Colon (tissue), 2 donors: ENCODE data around the gene RAMAC.
"Not testable (repeated sequence)": the region's sequence is repeated elsewhere in the genome, so short reads cannot be mapped to it uniquely, and the experiment has no call there.

ENCODE experiments used
- FAIRE-seq: peaks from 2 replicates; lab custom pipeline; 2012; peaks lifted over from hg19 to GRCh38; lab: Jason Lieb, UNC
- donor health status: control.
- donor health status: control.

The RAMAC gene

DNA sequence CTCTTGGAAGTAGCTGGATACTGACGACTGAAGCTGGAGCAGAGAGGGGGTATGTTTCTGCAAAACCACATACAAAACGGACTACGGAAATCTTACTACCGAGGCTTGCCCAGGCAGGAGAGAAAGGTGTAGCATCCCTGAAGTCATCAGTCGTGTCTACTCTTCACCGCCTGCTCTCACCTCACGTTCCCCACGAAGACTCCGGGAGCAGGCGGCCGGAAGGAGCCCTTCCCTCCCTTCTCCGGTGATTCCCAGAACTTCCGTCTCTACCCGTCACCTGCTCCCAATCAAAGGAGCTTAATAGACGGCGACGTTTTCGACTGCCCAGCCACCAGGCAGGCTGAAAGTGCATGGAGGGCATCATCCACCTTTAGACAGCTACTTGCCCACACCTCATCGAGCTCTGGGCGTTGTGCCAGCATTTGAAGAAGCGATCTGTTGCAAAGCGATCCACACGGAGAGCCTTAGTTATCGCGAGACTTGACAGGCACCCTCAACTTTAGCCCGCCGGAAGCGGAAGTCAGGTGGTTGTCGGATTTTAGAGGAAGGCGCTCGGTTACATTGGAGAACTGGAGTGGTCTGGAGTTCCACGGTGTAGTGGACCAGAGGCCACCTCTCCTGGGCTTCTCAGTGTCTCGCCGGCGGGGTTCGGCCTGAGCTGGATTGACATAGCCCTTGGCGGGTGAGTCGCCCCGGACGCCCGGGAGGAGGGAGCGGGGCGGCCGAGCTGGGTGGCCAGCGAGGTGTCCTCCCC is at the start of gene RAMAC:
RAMAC (plus strand) TSS at position 523 of the 754 bp plus-strand sequence. CDS start 2,809 bp downstream, outside the sequence.
- no peak for FAIRE-seq

DNA sequence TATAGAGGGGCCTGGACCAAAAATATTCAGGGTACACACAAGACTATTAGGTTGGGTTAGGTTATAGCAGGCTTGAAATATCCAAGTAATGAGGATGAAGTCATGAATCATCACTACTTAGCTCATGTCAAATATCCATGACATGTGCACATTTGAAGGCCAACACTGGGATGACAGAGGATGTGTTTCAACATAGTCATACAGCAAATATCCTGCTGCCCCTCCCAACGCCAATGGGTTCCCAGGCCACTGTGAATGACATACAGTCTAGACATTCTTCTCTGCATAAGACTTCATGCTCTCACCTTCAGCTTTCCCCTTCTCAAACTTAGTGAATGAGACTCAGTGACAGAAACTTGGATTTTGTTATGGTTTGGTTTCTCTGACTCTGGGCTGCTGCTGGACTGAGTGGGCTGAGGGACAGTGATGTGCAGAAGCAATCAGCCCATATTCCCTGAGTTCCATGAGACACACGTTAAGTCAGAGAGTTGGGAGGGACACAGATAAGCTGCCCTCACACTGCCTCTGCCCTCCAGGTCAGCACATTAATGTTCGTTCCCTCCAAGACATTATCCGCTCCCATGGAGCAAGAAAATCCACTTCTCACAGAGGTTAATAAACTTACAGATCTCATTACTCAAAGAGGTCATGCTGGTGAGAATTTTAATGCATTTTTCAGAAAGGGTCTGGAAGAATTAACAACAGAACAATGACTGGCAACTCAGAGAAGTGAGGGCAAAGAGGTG is 48.9 kb upstream of the RAMAC start:
- no peak for FAIRE-seq

DNA sequence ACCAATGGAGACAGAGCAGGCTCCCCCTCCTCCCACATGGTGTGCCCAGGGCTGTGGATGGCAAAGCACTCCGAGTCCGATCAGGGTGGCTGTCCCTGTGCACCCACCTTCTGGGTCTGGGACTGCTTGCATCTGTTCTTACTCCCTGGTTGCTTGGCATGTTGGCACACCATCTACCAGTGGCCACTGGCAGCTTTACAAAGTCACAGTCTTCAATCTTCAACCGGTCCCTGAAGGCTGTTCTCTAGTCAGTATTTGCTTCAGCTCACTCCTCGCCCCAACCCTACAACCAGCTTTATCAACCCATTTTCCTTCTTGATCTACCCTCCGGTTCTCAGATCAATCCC is 48.3 kb upstream of the RAMAC start:
- FAIRE-seq = no peak

DNA sequence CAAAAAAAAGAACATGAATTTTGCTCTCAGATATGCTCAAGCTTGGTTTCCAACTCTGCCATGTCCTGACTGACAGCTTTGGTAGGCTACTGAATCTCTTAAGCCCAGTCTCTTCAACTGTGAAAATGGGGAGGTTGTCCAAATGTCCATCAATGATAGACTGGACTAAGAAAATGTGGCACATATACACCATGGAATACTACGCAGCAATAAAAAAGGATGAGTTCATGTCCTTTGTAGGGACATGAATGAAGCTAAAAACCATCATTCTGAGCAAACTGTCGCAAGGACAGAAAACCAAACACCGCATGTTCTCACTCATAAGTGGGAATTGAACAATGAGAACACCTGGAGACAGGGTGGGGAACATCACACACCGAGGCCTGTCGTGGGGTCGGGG is 46.3 kb upstream of the RAMAC start:
- not testable (repeated sequence) for FAIRE-seq

DNA sequence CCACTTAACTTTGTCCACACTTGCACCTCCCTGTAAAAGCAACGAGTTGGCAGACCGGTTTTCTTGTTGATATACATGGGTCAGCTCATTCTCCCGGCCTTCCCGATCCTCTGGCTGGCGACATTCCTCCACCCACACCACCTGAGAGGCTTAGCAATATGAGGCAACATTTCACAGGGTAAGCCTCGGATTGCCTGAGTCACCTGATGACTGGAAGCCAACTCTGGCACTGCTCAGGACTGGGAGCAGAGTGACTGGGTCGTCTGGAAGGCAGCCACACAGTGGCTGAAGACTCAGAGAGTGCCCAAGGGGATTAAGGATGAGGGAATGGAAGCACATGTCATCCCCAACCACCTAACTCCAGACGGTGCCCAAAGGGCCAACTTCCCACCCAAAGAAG is 43.3 kb upstream of the RAMAC start:
- no peak for FAIRE-seq

GRCh38 chr15:82943176-82943575 is 42.8 kb upstream of the RAMAC start:
- FAIRE-seq = no peak

DNA sequence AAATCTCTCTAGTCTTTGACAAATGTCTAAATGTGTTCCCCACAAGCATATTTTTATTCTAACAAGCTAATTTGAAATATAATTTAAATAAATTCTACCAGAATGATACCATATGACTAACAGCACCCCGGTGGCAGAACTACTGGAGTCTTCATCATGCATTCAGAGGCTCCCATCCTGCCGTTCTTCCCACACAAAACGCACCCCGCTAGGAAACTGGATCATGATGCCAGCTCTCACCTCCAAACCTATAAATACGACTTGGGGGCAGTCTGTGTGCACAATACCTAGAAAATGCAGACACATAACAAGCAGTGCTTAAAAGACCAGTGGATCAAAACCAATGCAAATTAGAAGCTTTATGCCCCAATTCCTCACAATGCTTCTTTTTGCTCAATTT is 42.0 kb upstream of the RAMAC start:
- no peak for FAIRE-seq

DNA sequence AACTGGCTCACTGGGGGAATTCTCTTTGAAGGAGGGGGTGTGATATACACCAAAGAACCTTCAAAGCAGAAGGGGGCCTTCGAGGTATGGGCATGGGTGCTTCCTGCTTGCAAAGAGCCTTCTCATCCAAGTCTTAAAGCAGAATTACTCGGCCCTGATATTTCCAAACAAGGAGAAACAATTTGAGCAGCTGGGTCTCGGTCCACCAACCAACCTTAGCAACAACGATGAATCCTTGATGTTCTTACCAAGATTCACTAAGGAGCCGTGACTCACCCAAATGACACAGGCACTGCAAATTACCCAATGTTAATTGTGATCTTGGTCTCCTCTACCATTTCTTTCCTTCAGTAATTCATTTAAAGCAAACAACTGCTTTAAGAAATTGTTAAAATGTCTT is 41.2 kb upstream of the RAMAC start:
- FAIRE-seq = no peak

DNA sequence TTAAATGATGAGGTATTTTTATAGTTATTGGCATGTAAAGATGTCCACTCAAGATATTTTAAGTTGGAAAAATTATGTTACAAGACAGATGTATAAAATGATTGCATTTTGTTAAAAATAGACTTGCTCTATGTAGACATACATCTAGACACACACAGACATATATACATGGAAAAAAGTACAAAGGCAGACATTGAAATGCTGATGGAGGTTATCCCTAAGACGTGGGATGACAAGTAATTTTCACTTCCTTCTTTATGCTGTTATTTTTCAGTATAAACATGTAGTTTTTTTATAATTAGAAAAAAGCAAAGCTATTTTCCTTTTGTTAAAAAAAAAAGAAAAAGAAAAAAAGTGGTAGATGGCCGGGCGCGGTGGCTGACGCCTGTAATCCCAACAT is 40.7 kb upstream of the RAMAC start:
- no peak for FAIRE-seq

DNA sequence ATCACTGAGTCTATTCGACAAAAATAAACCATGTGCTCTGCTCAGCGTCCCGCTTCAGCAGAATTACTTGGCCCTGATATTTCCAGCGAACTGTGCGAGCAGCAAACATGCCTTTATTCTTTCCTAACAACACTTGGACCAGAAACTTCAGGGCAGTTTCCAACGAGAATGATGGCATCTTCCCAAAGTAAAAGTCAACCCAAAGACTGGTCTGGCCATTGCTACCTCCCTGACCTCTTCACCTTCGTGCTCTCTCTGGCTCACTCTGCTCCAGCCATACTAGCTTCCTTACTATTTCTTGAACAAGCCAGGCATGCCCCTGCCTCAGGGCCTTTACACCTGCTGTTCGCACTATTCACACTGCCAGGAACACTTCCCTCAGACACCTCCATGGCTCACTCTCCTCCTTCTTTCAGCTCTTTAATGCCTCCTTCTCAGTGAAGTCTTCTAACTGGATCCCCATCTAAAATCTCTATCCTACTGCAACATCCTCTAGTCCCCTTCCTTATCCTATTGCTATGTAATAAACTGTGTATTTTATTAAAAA is 39.8 kb upstream of the RAMAC start:
- no peak for FAIRE-seq

- no peak for FAIRE-seq
These were observed 35.7 kb upstream of the RAMAC start for GRCh38 chr15:82950295-82950694.

GRCh38 chr15:82950746-82951370 is 35.2 kb upstream of the RAMAC start:
- no peak for FAIRE-seq

DNA sequence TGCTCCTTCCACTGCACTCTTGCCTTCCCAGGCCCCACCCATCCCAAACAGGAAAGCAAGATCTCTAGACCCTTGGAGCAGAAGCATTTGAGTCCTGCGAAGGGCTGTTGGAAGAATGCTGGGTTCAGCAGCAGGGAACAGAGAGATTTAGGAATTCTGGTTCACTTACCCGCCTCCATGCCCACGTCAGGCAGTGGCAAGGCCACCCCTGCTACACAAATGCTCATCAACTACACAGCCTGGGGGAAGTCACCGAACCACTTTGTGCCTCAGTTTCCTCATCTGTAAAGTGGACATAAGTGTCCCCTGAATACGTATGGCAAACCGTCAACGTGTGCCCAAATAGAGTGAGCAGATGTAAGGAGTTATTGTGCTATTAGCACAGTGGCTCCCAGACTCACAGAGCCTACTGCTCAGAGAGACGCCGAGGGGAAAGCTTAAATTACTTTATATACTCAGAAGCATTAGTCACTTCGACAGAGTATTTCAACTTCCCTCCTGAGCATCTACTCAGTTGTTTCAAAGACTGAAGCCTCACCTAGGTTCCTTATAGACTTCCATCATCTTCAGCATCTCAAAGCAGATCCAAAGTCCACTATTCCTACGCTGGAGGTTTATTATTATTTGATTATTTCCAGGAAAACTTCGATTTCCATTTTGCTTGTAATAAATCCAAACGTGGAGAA is 34.4 kb upstream of the RAMAC start:
- no peak for FAIRE-seq

DNA sequence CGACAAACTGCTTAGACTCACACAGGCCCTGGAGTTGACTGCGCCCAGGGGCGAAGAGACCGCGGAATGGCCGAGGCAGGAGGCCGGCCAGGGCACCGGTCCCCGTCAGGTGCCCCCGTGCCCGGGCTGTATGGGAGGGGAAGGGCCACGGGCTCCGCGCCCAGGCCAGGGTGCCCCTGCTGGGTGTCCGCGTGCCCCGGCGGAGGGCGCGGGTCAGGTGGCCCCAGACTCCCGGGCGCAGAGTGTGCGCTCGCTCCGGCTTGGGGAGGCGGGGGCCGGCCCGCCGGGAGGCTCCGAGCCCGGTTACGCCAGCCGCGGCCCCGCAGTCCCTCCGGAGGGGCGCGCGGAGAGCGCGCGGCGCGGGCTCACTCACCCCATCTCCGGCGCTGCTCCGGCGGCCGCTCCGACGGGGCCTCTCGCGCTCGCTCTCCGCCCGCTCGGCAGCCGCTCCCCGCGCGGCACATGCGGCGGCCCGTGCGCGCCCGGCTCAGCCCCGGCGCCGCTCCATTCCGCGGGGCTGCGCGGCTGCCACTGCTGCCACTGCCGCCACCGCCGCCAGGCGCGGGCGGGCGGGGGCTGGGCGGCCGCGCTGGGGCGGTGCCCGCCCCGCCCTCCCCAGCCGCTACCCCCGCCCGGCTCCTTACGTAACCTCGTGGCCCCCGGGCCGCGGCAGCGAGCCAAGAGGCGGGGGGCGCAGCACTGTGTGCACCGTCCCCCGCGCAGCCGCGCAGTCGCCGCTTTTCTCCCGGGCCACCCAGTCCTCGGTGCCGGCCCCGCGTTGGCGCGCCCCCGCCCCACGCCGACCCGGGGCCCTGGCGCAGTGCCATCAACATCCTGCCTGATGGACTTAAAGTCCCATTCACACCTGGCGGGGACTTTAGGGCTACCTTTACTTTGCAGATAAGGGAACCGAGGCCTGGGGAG is 33.6 kb upstream of the RAMAC start, which contains the start of gene HOMER2:
HOMER2 (minus strand) TSS at position 563 of the 924 bp plus-strand sequence; CDS start at position 378, 185 bp downstream.
- FAIRE-seq = no peak

DNA sequence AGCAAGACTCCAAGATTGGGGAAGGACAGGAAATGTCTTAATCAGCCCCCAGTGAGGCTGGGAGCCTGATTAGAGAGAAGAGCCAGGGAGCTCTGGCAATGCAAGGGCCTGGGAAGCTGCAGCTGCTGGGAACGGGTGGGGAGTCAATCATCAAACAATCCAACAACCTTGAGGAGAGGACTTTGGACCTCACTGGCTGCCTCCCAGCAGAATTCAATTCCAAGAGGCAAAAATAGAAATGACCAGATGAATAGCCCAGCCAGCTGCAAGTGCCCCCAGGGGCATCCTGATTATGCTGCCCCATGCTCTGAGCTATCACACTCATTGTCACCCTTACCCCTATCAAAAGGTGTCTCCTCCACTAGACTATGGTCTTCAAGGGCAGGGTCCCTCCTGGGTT is 27.4 kb upstream of the RAMAC start:
- no peak for FAIRE-seq

DNA sequence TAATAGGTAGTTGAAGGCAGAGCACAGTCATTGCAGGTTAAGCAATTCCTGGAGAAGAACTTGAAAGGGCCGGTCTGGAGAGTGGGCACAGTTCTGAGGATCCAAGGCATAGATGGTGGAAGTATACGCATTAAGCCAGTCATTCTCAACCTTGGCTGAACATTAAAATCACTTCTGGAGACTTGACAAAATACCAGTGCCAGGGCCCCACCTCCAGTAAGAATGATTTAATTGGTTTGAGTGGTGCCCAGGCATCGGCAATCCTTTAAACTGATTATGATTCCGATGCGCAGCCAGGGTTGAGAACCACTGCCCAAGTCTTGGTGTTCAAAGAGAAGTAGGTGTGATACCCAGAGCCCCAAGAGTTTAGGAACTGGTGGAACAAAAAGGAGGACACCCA is 26.6 kb upstream of the RAMAC start:
- FAIRE-seq = no peak

GRCh38 chr15:82960766-82961165 is 25.2 kb upstream of the RAMAC start:
- no peak for FAIRE-seq

GRCh38 chr15:82963471-82964341 is 22.3 kb upstream of the RAMAC start:
- FAIRE-seq = no peak

- FAIRE-seq = no peak
These were observed 21.1 kb upstream of the RAMAC start for GRCh38 chr15:82964890-82965289.

- no peak for FAIRE-seq
These were observed 19.3 kb upstream of the RAMAC start for GRCh38 chr15:82966671-82967071.
